ENCODE results near the gene S100A4. TPM values are rescaled to one million over a fixed set of nuclear protein-coding genes. Genes with fewer than 3 reads are reported as not detected.

S100A4 gene
- total RNA-seq, 1 experiment from 2014 or later: 384 TPM

DNA sequence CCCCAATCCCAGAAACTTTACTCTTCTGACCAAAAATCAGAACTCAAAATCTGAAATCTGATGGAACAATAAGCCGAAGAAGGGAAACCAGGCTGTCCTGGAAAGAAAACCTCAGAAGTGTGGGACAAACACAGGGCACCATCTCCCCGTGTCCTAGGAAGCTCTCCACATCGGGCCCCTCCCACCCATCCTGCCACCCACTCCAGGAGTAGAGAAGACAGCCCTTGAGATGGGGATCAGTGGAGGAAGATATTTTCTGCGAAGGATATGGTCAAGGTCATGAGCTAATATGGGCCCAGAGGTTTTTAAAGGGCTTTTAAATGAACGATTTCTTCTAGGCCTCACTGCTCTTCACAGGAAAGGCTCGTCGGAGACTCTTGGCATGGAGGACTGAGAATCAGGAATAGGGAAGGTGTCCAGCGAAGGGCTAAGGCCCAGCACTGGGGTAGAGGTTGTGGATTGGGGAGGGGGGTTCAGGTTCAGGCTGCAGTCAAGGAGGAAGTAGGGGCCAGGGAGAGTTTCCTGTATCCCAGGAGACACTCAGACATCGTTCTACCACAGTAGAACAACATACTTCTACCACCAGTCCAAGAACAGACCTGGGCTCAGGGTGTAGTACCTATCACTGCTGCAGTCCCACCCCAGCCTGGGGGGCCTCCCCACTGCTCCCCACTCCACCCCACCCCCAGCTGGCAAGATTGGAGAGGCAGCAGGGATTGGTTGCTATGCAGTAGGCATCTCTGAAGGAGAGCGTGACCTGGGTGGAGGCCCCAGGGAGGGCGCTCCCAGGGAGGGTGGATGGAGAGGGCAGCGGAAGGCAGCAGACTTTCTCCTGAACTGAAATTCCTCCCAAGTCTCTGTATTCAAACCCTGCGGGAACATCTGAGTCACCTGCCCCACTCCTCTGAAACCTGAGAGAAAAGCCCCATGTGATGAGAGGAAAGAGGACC is 3.7 kb downstream of the S100A4 start:
- TF ChIP-seq CTCF (IDR thresholded peaks at IDR 0.05 in 2 of 3, conservative IDR thresholded peaks at IDR 0.05 in 1 of 3; ENCODE audit: borderline replicate concordance in 1 of 3, insufficient read depth in 1 of 3, low read depth in 2 of 3, low read length in 2 of 3) (no peak), EGR1 (IDR thresholded peaks at IDR 0.05; ENCODE audit: low read depth) (no peak), YY1 (IDR thresholded peaks at IDR 0.05; ENCODE audit: extremely low read depth, insufficient replicate concordance, low read depth, low read length) (no peak), REST (IDR thresholded peaks at IDR 0.05; ENCODE audit: low read depth) (no peak), POLR2AphosphoS5 (IDR thresholded peaks at IDR 0.05; ENCODE audit: low read depth, low read length) (no peak; the same call in 1 of the 2 replicates), ELF1 (IDR thresholded peaks at IDR 0.05; ENCODE audit: borderline replicate concordance, low read depth) (no peak), JUND (IDR thresholded peaks at IDR 0.05) (no peak), SIN3A (IDR thresholded peaks at IDR 0.05; ENCODE audit: low read depth) (no peak), TCF7L2 (IDR thresholded peaks at IDR 0.05; ENCODE audit: borderline replicate concordance, extremely low read depth, insufficient read depth, insufficient read length) (no peak)
- TF ChIP-seq, protein P1, sequence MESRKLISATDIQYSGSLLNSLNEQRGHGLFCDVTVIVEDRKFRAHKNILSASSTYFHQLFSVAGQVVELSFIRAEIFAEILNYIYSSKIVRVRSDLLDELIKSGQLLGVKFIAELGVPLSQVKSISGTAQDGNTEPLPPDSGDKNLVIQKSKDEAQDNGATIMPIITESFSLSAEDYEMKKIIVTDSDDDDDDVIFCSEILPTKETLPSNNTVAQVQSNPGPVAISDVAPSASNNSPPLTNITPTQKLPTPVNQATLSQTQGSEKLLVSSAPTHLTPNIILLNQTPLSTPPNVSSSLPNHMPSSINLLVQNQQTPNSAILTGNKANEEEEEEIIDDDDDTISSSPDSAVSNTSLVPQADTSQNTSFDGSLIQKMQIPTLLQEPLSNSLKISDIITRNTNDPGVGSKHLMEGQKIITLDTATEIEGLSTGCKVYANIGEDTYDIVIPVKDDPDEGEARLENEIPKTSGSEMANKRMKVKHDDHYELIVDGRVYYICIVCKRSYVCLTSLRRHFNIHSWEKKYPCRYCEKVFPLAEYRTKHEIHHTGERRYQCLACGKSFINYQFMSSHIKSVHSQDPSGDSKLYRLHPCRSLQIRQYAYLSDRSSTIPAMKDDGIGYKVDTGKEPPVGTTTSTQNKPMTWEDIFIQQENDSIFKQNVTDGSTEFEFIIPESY (IDR thresholded peaks at IDR 0.05; ENCODE audit: extremely low read depth, insufficient replicate concordance, low read length): no peak
- H3K4me3 ChIP-seq (replicated peaks in 1 of 2; ENCODE audit: low read depth in 1 of 2, low read length in 2 of 2): no peak overlapping the region
- no TSS peak for BruUV-seq (replicated peaks)
- peak overlapping the region; percentile 97 for H3K27ac ChIP-seq (ENCODE audit: low read depth, low read length)
- no peaks in the 10 kb centered on the region for H3K27me3 ChIP-seq (ENCODE audit: insufficient read depth, low read length)
- no peaks in the 10 kb centered on the region for H3K9me2 ChIP-seq (ENCODE audit: insufficient read depth)
- ChIA-PET POLR2A (interaction anchor here (1.0 to 2.1 kb wide), 3 partner anchors 24 to 85 kb away, joined by 4 to 9 read pairs (median 5); partner anchors contain the start of gene S100A13), RAD21 (ENCODE audit: low non-redundant PET in 1 of 2, low total read pairs in 2 of 2, uncharacterized antibody in 2 of 2, unreplicated experiment in 2 of 2) (no interaction called here), CTCF (interaction anchor here (1.6 kb wide), 2 partner anchors 10 to 26 kb away, joined by 4 to 5 read pairs; no protein-coding TSS in a partner anchor)
- no peaks in the 10 kb centered on the region for H3K9me3 ChIP-seq (ENCODE audit: control insufficient read depth in 1 of 2, insufficient read depth in 1 of 2, low read depth in 1 of 2, low read length in 2 of 2)
- H4K20me1 ChIP-seq (ENCODE audit: insufficient read depth): no peaks in the 10 kb centered on the region
- intact Hi-C loops (cut with micrococcal nuclease): no loop called here
- H3K4me1 ChIP-seq (ENCODE audit: control insufficient read depth in 1 of 2, insufficient read depth in 2 of 2, low read length in 2 of 2): peaks cover 92 to 97% of the 10 kb centered on the region in 2 experiments
- H3K79me2 ChIP-seq (ENCODE audit: insufficient read depth, low read length): peaks cover 14% of the 10 kb centered on the region; the same call in 1 of the 2 replicates
- no peak overlapping the region for H2AFZ ChIP-seq (ENCODE audit: low read depth, low read length, poor library complexity, severe bottlenecking)
- peak overlapping the region; percentile 77 for H3K4me2 ChIP-seq (ENCODE audit: low read length)
- H3K36me3 ChIP-seq (ENCODE audit: control insufficient read depth in 1 of 2, insufficient read depth in 2 of 2, low read length in 2 of 2): no peaks in the 10 kb centered on the region; a peak in 1 of 4 replicates
- ATAC-seq: no peak
- H3K9ac ChIP-seq (ENCODE audit: low read length): peak overlapping the region; percentile 29
- DNase-seq (ENCODE audit: low read depth, low spot score): no peak
